ENCODE results near the gene PSG5.
"Not testable (repeated sequence)": the region's sequence is repeated elsewhere in the genome, so short reads cannot be mapped to it uniquely, and the experiment has no call there.

- not testable (repeated sequence) for TF ChIP-seq CTCF (IDR thresholded peaks at IDR 0.05; ENCODE audit: low read length); EZH2 (IDR thresholded peaks at IDR 0.05; ENCODE audit: borderline replicate concordance, low read length)
Measured at GRCh38 chr19:43131281-43131842, 55.0 kb downstream of the PSG5 start.
